Skeletal muscle tissue (tissue), 4 donors: ENCODE data around the gene APOA5. TPM values are rescaled to one million over a fixed set of nuclear protein-coding genes. Genes with fewer than 3 reads are reported as not detected.
A peak's percentile ranks its signal among the peaks of the same experiment; 100 is the strongest.

Experiments used
- H3K27ac ChIP-seq: one replicate; pipeline ENCODE4 v1.7.0; 2013; ENCODE audit warnings: mild to moderate bottlenecking, low read depth, low read length, inconsistent platforms
- H3K27me3 ChIP-seq, 3 donors: one replicate each; pipeline ENCODE4 v1.7.0; 2013; ENCODE audit warnings: low read length in 3 of 3; ENCODE audit not compliant: control insufficient read depth in 3 of 3, insufficient read depth in 3 of 3
- H3K36me3 ChIP-seq, 3 donors: one replicate each; pipeline ENCODE4 v1.7.0; 2013; ENCODE audit warnings: low read length in 3 of 3; ENCODE audit not compliant: control insufficient read depth in 3 of 3, insufficient read depth in 3 of 3
- H3K4me1 ChIP-seq, 3 donors: one replicate each; pipeline ENCODE4 v1.7.0; 2013; ENCODE audit warnings: low read length in 3 of 3, mild to moderate bottlenecking in 3 of 3; ENCODE audit not compliant: control insufficient read depth in 3 of 3, insufficient read depth in 3 of 3
- H3K4me3 ChIP-seq, 3 donors: one replicate each; pipeline ENCODE4 v1.7.0; 2013; ENCODE audit warnings: low read length in 3 of 3
- H3K9ac ChIP-seq, 3 donors: one replicate each; pipeline ENCODE4 v1.7.0; 2013; ENCODE audit warnings: low read length in 3 of 3, mild to moderate bottlenecking in 3 of 3, moderate library complexity in 2 of 3, low read depth in 1 of 3
- H3K9me3 ChIP-seq, 3 donors: one replicate each; pipeline ENCODE4 v1.7.0; 2013; ENCODE audit warnings: low read length in 3 of 3; ENCODE audit not compliant: control insufficient read depth in 3 of 3
- total RNA-seq: library from RNA; depleted of rRNA; stranded (reverse); fragments of >200 nt; gene quantifications from one replicate; pipeline ENCODE4 v1.2.3, GENCODE V29; 2014
- donor health status: Osteomylitis.

The APOA5 gene, protein sequence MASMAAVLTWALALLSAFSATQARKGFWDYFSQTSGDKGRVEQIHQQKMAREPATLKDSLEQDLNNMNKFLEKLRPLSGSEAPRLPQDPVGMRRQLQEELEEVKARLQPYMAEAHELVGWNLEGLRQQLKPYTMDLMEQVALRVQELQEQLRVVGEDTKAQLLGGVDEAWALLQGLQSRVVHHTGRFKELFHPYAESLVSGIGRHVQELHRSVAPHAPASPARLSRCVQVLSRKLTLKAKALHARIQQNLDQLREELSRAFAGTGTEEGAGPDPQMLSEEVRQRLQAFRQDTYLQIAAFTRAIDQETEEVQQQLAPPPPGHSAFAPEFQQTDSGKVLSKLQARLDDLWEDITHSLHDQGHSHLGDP
- not detected for total RNA-seq

DNA sequence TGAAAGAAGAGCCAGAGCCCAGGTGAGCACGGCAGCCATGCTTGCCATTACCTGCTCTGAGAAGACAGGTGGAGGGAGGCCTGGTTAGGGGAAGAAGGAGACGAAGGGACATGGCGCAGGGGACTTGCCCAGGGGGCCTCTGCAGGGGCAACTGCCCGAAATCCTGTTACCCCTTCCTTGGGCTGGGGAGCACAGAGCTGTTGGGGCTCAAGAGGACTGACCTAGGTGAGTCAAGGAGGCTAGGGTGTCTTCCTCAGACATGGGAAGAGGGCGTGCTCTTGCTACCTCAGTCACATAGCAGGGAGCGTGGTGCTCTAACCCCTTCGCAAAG is at the start of gene APOA5:
Gene APOA5 (minus strand): TSS at position 67 of the 331 bp plus-strand sequence. CDS start 19 bp downstream, at position 48.
- H3K4me1 ChIP-seq: peaks cover 18 to 24% (median 20%) of the 10 kb centered on the region in 3 donors
- H3K27me3 ChIP-seq: peaks cover 0 to 3% (median 0%) of the 10 kb centered on the region in 3 donors
- H3K4me3 ChIP-seq: peak within 1 kb of the TSS; percentile 45 to 62 (median 55)
- H3K9ac ChIP-seq: peak within 1 kb of the TSS in 1 of 3 donors; percentile 33
- H3K9me3 ChIP-seq: no peaks in the 10 kb centered on the region
- H3K27ac ChIP-seq: no peak within 1 kb of the TSS
- no peaks in the 10 kb centered on the region for H3K36me3 ChIP-seq

DNA sequence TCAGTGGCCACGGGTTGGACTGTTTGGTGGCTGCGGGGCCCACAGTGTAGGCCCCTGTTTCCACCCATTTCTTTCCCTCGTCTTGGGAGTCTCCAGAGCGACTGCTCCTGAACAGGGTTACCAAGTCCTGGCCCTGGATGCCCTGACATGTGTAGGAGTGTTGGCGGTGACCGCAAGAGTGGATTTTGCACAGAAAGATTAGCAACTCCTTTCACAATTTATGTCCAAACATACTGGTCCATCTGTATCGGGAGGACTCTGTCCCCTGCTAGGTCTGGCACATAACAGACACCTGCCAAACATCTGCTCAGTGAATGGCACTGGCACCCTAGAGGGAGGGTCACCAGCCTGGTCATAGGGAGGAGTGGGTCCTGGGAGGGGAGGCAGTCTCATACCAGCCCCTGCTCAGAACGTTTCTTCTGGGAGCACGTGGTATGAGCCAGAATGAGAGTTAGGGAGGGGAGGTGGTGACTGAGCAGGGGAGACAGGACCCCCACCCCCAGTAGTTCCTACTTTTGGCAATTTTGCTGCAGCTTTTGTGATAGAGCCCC is 49.1 kb upstream of the APOA5 start:
- peaks cover 9 to 21% (median 16%) of the 10 kb centered on the region in 3 donors for H3K36me3 ChIP-seq
- peaks cover 9 to 24% (median 11%) of the 10 kb centered on the region in 3 donors for H3K4me1 ChIP-seq
- no peaks in the 10 kb centered on the region for H3K27me3 ChIP-seq
- H3K9ac ChIP-seq: no peak overlapping the region
- H3K4me3 ChIP-seq: no peak overlapping the region
- H3K27ac ChIP-seq: no peak overlapping the region
- H3K9me3 ChIP-seq: no peaks in the 10 kb centered on the region

GRCh38 chr11:116840224-116840745 is 48.6 kb upstream of the APOA5 start:
- Histone ChIP-seq H3K27ac (no peak overlapping the region), H3K36me3 (peaks cover 9 to 18% (median 14%) of the 10 kb centered on the region in 3 donors), H3K4me3 (no peak overlapping the region), H3K9me3 (no peaks in the 10 kb centered on the region), H3K4me1 (peaks cover 12 to 29% (median 17%) of the 10 kb centered on the region in 3 donors), H3K9ac (no peak overlapping the region), H3K27me3 (no peaks in the 10 kb centered on the region)

- Histone ChIP-seq H3K4me1 (peaks cover 15 to 33% (median 21%) of the 10 kb centered on the region in 3 donors), H3K27me3 (no peaks in the 10 kb centered on the region), H3K27ac (no peak overlapping the region), H3K4me3 (no peak overlapping the region), H3K36me3 (peaks cover 4 to 7% (median 7%) of the 10 kb centered on the region in 3 donors), H3K9me3 (no peaks in the 10 kb centered on the region), H3K9ac (no peak overlapping the region)
Measured at GRCh38 chr11:116838321-116839084, 46.8 kb upstream of the APOA5 start.

DNA sequence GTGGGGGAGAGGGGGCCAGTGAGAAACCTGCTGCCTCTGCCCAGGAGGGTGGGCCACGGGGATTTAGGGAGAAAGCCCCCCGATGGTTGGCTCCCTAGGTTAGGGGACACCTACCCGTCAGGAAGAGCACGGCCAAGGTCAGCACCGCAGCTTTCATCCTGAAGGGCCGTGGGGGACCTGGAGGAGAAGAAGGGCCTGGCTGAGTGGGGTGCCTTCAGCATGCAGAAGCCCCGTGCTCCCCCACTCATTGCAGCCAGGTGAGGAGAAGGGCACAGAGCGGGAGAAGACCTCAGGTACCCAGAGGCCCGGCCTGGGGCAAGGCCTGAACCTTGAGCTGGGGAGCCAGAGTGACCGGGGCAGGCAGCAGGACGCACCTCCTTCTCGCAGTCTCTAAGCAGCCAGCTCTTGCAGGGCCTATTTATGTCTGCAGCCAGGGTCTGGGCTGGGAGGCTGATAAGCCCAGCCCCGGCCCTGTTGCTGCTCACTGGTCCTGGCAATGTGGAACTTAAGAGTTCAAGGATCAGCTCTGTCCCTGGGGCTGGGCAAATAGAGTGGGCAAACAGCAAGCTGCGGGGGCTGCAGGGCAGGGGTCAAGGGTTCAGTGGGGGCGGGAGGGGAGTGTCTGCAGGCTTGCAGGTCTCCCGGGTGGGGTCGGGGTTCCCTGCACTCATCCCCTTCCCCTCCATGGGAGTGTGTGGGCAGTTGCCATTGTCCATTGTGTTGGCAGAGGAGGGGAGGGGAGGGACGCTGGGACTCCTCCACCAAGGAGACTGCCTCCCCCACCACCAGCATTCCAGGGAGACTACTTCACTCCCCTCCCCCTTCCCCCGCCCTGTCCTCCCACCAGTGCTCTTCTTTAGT is 45.8 kb upstream of the APOA5 start, which contains the start of gene APOA1:
Gene APOA1 (minus strand): TSS at position 392 of the 861 bp plus-strand sequence. CDS start 235 bp downstream, at position 157.
- peak within 1 kb of the TSS in 2 of 3 donors; percentile 65 to 70 for H3K4me3 ChIP-seq
- peaks cover 15 to 33% (median 21%) of the 10 kb centered on the region in 3 donors for H3K4me1 ChIP-seq
- H3K27me3 ChIP-seq: peaks cover 0 to 2% (median 0%) of the 10 kb centered on the region in 3 donors
- no peaks in the 10 kb centered on the region for H3K9me3 ChIP-seq
- peak within 1 kb of the TSS in 1 of 3 donors; percentile 66 for H3K9ac ChIP-seq
- H3K27ac ChIP-seq: no peak within 1 kb of the TSS
- H3K36me3 ChIP-seq: no peaks in the 10 kb centered on the region

- Histone ChIP-seq H3K9me3 (no peaks in the 10 kb centered on the region), H3K4me1 (peaks cover 15 to 33% (median 21%) of the 10 kb centered on the region in 3 donors), H3K36me3 (no peaks in the 10 kb centered on the region), H3K27me3 (peaks cover 0 to 2% (median 0%) of the 10 kb centered on the region in 3 donors), H3K9ac (peak overlapping the region in 1 of 3 donors; percentile 66), H3K4me3 (peak overlapping the region in 1 of 3 donors; percentile 65), H3K27ac (no peak overlapping the region)
Measured at GRCh38 chr11:116836632-116836991, 44.9 kb upstream of the APOA5 start.

DNA sequence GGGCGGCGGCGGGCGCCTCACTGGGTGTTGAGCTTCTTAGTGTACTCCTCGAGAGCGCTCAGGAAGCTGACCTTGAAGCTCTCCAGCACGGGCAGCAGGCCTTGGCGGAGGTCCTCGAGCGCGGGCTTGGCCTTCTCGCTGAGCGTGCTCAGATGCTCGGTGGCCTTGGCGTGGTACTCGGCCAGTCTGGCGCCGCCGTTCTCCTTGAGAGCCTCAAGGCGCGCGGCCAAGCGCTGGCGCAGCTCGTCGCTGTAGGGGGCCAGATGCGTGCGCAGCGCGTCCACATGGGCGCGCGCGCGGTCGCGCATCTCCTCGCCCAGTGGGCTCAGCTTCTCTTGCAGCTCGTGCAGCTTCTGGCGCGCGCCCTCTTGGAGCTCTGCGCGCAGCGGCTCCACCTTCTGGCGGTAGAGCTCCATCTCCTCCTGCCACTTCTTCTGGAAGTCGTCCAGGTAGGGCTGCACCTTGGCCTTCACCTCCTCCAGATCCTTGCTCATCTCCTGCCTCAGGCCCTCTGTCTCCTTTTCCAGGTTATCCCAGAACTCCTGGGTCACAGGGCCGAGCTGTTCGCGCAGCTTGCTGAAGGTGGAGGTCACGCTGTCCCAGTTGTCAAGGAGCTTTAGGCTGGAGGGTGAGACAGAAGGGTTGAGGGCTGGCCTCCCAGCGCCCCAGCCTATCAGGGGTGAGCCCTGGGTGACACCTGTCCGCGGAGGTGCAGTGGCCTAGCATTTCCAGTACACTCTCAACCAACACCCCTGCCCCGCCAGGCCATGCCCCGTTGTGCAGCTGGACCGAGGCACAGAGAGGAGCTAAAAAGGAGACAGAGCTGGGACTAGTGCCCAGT is 44.3 kb upstream of the APOA5 start:
- peak overlapping the region; percentile 40 to 70 (median 65) for H3K4me3 ChIP-seq
- peak overlapping the region in 2 of 3 donors; percentile 50 to 66 for H3K9ac ChIP-seq
- H3K27ac ChIP-seq: peak overlapping the region; percentile 48
- no peaks in the 10 kb centered on the region for H3K36me3 ChIP-seq
- H3K4me1 ChIP-seq: peaks cover 15 to 33% (median 21%) of the 10 kb centered on the region in 3 donors
- H3K27me3 ChIP-seq: peaks cover 0 to 2% (median 0%) of the 10 kb centered on the region in 3 donors
- no peaks in the 10 kb centered on the region for H3K9me3 ChIP-seq

DNA sequence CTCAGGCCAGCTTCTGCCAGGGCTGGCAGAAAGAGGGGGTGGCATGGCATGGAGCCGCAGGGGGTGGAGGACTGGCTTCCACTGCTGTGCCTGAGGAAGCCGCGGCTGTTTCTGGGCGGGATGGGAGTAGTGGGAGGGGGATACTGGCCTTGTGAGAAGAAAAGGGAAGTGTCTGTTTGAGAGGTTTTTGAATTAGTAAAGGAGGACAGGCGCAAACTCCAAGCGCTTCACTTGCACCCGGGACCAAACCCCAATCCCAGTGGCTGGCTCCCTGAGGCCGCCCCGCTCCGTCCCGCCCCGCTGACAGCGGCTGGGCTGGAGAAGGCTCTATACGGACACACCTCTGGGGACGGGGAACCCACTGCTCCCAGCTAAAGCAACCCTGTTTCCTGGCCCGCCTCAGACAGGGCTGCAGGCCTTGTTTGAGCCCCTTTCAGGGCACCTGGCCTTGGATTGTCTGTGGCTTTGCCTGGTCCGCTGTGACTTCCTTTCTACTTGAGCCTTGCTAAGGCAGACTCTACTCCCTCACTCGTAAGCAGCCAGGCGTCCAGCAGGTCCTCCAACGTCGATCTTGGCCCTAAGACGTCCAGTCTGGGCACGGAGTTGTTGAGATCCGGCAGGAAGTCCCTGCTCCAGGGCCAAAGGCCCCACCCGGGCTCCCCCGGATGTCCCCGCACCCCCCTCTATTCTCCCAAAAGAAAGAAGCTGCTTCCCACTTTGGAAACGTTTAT is 43.5 kb upstream of the APOA5 start:
- Histone ChIP-seq H3K9me3 (no peaks in the 10 kb centered on the region), H3K27ac (peak overlapping the region; percentile 48), H3K27me3 (peaks cover 0 to 2% (median 0%) of the 10 kb centered on the region in 3 donors), H3K4me3 (peak overlapping the region; percentile 56 to 70 (median 65)), H3K4me1 (peaks cover 15 to 27% (median 21%) of the 10 kb centered on the region in 3 donors), H3K9ac (peak overlapping the region; percentile 33 to 66 (median 50)), H3K36me3 (no peaks in the 10 kb centered on the region)
